HG03469 (cell line): ENCODE data around the gene FAM219B.
"Not testable (repeated sequence)": the region's sequence is repeated elsewhere in the genome, so short reads cannot be mapped to it uniquely, and the experiment has no call there.

Experiments
- ATAC-seq: cut with Tn5 transposase; IDR thresholded peaks from one replicate; pipeline ENCODE4 v1.9.1; 2021; ENCODE audit warnings: mild to moderate bottlenecking, moderate library complexity, moderate number of reproducible peaks; ENCODE audit not compliant: unreplicated experiment

Gene FAM219B

DNA sequence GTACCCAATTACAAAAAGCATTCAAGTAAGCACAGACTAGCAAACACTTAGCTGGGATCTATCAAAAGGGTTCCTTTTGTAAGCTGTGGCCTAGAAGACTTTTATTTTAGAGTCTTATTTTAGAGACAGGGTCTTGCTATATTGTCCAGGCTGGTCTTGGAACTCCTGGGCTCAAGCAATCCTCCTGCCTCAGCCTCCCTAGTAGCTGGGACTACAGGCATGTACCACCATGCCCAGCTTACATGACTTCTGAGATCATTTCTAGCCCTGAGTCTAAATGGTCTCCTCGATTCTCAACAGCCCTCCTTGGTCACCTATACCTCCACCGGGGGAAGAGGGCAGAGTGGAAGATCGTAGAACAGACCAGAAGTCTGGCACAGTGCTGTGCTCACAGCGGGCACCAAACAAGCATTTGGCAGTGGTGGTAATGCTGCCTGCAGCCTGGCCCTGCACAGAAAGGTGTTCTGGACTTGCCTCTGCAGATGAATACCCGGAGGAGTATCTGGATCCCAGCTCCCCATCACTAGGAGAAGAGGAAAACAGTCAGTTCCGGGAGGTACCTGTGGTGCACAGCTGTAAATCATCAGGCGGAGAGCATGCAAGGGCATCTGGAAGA lies 2.4 kb downstream of the FAM219B start:
- ATAC-seq: no peak

DNA sequence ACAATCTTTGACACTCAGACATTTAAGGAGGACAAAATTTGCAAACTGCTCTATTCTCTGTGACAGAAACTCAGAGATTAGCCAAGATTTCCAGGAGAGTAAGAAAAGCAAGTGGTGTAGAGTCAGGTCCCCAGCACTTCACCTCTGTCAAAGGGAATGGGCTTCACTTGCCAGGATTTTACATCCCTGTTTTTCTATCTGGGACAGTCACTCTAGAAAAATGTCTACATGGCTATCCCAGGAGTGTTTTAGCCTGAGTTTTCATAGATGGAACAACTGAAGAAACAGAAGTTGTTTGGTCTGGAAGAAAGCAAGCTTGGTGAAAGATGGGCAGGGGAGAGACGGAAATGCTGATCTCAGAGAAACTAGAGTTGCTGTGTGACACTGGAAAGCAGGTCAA lies 3.0 kb downstream of the FAM219B start:
- ATAC-seq: no peak

DNA sequence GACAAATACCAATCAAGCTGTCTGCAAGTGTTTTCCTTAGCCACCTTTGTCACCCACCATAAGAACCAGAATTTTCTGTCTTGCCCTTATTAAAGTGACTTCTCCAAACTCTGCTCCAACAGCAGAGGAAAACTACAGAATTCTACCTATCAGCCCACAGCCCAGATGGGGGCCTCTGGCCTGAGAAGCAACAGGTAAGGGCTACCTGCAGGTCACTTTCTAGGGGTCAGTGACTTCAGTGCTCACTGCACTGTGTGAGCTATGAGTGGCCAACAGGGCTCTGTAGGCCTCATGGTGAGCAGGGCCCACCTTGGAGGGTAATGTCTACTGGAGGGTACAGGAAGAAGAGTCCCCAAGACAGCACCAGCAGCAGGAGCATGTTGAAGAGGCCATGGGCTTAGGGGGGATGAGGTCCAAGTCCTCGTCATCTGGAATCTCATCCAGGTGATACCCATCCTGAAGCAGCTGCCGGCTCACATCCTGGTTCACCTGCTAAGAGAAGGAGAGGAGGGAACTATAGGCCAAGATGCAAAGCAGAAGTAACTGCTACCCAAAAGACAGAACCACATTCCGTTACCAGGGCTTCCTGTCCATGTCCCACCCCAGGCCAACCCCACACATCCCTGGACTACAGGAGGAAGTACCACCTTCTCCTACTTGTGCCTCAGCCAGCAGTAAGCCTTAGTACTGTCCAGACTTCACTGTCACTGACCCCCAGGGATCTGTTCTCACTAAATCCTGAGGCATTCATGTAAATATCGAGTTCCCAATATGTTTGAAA lies 4.2 kb downstream of the FAM219B start:
- no peak for ATAC-seq

- ATAC-seq: no peak
Observed at GRCh38 chr15:74901612-74902063, 5.0 kb downstream of the FAM219B start.

DNA sequence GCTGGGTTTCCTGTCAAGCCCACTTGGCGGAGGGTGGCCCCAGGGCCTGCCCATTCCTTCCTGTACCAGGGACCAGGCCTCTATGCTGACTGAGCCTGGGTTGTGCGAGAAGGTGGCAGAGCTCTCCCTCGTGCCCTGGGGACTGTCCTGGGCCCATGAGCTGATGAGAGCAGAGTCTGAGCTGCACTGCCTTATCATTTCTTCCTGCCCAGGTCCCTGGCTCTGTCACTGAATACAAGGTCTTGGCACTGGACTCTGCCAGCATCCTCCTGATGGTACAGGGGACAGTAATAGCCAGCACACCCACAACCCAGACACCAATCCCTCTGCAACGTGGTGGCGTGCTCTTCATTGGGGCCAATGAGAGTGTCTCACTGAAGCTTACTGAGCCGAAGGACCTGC lies 9.3 kb downstream of the FAM219B start:
- no peak for ATAC-seq

DNA sequence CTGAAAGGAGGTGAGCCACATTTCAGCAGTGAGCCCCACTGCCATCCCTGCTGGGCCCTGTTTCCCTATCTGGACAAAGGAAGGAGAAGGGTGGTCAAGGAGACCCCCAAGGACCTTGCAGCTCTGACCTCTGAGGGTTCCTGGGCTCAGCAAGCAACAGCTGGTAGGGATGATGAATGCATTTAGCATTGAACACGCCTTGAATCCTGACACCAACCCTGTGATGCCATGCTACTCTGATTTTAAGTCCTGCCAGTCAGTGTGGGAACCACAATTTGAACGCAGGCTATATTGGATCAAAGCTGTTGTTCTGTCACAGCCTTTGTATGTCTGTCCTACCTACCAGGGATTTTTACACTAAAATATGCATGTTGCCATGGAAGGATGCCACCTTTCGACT lies 10.3 kb downstream of the FAM219B start:
- ATAC-seq: no peak

GRCh38 chr15:74895830-74896229 lies 10.8 kb downstream of the FAM219B start:
- ATAC-seq: no peak

DNA sequence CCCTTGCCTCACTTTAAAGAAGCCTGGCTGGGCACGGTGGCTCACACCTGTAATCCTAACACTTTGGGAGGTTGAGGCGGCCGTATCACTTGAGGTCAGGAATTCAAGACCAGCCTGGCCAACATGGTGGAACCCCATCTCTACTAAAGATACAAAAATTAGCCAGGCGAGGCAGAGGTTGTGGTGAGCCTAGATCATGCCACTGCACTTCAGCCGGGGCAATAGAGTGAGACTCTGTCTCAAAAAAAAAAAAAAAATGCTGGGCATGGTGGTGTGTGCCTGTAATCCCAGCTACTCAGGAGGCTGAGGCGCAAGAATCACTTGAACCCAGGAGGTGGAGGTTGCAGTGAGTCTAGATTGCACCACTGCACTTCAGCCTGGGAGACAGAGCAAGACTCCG lies 12.3 kb downstream of the FAM219B start:
- not testable (repeated sequence) for ATAC-seq

DNA sequence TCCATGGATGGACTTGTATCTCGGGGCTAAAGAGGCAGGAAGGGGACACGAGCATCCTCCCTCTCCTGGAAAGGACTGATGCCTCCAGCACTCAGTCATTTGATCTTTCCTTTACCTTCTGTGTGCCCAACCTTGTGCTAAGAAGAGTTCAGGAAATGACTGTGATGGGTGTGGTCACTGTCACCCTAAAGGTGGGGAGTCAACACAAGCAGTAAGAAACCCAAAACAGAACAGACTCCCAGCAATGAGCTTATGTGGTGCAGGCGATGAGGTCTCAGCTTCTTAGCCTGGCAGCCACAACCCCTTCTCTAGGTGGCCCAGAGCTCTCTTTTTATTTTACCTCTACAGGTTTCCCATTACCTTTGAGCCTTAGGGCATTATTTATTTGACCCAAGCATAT lies 13.0 kb downstream of the FAM219B start:
- ATAC-seq: no peak

DNA sequence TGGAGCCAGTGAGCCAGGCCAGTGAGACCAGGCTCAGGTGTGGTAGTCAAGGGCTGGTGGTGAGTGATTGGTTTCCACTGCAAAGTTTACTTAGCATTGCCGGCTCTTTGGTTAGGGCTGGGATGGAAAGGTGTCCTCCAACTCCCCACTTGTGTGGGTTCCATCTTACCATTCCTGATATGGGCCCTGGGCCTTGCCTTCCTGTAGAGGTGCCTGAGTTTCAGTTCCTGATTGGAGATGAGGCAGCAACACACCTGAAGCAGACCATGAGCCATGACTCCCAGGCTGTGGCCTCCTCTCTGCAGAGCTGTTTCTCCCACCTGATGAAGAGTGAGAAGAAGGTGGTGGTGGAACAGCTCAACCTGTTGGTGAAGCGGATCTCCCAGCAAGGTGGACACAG lies 13.7 kb downstream of the FAM219B start:
- ATAC-seq: no peak

- no peak for ATAC-seq
Observed at GRCh38 chr15:74892313-74892712, 14.3 kb downstream of the FAM219B start.

GRCh38 chr15:74891469-74891868 lies 15.2 kb downstream of the FAM219B start:
- no peak for ATAC-seq

GRCh38 chr15:74890665-74890960 lies 16.0 kb downstream of the FAM219B start:
- ATAC-seq: no peak

DNA sequence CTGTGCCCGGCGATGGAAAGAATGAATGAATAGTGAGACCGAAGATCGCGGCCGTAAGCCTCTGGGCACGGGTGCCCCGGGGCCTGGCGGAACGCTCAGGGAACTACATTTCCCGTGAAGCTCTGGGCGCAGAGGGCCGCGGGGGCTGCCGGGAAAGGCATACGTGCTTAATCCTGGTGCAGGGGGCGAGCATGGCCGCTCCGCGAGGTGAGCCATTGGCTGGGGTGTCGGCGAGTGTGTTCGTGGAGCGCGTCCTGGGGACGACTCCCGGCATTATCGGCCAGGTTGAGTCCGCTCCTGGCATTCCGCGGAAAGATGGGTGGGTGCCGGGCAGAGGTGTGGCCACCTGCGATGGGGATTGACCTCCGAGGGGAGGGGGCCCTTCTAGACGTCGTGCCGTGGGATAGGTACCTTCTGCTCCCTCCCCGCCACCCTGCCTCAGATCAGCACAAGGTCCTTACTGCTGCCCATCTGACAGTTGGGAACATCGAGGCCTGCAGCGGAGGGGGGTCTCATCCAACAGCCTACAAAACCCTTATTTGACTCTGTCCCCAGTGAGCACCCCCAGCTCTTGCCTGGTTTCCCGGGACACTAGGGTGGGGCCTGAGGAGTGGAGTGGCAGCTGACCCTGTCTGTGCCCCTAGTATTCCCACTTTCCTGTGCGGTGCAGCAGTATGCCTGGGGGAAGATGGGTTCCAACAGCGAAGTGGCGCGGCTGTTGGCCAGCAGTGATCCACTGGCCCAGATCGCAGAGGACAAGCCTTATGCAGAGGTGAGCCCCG lies 16.6 kb downstream of the FAM219B start, which contains the start of gene MPI:
Gene MPI, plus strand, starts transcription at position 160 of the 782 bp plus-strand sequence. Its CDS starts 32 bp downstream, at position 192.
- ATAC-seq: no peak

- no peak for ATAC-seq
Observed at GRCh38 chr15:74889390-74889882, 17.2 kb downstream of the FAM219B start.

- no peak for ATAC-seq
Observed at GRCh38 chr15:74888716-74889115, 17.9 kb downstream of the FAM219B start.

- not testable (repeated sequence) for ATAC-seq
Observed at GRCh38 chr15:74887537-74888193, 19.0 kb downstream of the FAM219B start.

DNA sequence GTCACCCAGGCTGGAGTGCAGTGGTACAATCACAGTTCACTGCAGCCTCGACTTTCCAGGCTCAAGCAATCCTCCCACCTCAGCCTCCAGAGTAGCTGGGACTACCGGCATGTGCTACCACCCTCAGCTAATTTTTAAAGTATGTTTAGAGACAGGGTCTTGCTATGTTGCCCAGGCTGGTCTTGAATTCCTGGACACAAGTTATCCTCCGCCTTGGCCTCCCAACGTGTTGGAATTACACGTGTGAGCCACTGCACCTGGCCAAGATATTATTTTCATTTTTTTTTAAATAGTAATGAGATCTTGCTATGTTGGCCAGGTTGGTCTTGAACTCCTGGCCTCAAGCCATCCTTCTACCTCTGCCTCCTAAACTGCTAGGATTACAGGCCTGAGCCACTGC lies 21.2 kb downstream of the FAM219B start:
- ATAC-seq: no peak

DNA sequence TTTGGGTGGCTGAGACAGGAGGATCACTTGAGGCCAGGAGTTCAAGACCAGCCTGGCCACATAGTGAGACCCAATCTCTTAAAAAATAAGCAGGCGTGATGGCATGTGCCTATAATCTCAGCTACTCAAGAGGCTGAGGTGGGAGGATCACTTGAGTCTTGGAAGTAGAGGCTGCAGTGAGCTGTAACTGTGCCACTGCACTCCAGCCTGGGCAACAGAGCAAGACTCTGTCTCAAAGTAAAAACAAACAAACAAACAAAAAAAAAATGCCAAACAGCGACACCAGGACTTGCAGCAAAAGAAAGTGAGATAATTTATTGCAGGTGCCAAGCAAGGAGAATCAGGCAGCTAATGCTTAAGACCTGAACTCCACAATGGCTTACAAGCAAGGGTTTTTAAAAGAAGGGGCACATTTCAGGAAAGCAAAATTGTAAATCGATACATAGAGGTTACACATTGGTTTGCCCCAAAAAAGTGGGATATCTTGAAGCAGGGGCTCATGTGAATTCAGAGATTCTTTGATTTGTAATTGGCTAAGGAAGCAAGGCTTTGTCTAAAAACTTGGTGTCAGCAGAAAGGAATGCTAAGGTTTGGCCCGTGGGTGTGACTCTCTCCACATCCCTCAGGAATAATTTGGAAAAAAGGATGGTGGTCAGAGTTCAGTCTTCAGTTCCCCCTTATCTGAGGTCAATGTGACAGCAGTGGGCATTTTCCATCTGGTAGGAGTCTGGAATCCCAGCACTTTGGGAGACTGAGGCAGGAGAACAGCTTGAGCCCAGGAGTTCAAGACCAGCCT lies 22.0 kb downstream of the FAM219B start:
- ATAC-seq: no peak

DNA sequence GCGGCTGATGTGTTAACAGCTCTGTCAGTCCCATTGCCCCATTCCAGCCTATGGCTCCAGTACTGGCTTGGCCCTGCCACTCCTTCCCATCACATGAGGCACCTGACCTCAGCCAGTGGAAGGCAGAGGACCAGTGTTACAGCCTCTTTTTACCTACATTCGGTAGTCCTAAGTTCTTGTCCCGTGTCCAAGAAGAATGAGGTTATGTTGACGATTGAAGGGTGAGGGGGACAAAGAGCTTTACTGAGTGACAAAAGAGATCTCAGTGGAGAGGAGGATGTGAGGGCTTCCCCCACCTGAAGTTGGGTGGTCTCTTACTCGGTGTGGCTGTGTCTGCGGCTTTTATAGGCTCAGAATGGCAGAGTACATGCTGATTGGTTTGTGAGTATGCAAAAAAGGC lies 24.1 kb downstream of the FAM219B start:
- ATAC-seq: no peak
